ENCODE data around the gene PDZD2.

The PDZD2 gene

DNA sequence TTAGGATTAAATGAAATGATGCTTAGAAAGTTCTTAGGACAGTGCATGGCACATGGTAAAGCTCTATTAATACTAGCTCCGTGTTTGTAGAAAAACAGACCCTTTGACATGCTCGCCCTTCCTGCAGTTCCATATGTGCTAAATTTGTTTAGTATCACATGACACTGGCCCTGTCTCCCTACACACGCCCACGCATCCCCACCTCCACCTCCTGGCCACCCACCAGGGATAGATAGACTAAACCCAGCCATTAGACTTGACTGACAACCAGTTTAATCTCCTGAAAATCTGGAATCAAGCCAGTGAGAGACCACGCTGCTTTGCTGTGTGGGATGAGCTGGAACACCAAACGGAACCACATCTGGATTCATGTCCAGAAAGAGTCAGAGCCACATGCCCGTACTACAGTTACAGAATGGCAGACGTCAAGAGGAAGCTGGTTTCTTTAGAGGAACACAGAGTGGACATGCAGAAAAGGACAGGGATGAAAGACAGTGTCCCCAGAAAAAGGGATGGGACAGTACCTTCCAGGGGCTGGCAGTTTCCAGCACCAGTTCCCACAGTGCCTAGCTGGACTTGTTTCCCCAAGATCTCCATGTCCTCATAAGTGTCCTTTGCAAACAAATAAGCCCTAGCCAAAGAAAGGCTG, 186.1 kb downstream of the PDZD2 start:
- no peak for DNase-seq (ENCODE audit: low read depth in 2 of 2)

DNA sequence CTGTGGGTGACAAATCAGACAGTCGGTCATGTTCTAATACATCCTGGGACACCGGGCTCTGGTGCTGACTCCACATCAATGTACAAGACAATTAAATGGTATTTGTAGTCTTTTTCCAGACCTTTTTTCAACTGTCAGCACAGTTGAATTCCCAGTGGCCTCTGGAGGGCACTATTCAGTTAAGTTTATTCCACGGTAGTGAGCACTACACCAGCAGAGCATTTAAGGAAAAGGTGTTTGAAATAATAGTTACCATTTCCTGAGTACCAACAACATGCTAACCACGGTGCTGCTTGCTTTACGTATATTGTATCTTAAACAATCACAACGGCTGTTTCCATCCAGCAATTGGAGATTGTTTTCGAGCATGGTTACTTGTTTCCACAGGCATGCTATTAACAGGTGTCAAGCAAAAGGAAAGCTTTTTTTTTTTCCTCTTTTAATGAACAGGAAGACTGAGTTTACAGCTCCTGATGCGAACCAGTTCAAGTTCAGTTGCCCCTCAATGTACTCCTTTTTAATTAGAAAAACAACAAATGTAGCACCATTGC, 186.7 kb downstream of the PDZD2 start:
- DNase-seq (ENCODE audit: low read depth in 2 of 2): peak; percentile 3 to 5

DNA sequence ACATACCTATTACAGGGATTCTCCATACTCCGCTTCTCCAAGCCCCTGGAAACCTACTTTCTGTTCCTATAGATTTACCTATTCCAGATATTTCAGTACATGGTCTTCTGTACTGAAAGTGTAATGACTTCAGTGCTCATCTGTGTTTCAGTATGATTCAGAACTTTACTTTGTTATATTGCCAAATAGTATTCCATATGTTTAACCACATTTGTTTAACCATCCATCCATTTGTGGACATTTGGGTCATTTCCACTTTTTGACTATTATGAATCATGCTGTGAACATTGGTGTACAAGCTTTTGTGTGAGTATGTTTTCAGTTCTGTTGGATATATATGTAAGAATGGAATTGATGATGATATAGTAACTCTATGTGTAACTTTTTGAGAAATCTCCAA, 188.9 kb downstream of the PDZD2 start:
- no peak for DNase-seq (ENCODE audit: low read depth in 2 of 2)

DNA sequence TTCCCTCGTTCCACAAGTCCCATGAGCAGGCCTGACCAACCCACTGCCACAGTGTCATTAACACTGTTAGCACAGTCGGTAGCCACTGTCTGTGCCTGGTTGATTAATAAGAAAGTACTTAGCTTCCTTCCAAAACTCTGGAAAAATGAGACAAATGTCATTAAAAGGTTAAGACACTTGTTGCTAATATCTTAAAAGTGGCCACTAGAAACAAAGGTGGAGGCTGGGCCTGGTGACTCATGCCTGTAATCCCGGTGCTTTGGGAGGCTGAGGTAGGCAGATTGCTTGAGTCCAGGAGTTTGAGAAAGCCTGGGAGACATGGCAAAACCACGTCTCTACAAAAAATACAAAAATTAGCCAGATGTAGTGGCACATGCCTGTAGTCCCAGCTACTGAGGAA, 194.0 kb downstream of the PDZD2 start:
- DNase-seq (ENCODE audit: low read depth in 2 of 2): no peak

DNA sequence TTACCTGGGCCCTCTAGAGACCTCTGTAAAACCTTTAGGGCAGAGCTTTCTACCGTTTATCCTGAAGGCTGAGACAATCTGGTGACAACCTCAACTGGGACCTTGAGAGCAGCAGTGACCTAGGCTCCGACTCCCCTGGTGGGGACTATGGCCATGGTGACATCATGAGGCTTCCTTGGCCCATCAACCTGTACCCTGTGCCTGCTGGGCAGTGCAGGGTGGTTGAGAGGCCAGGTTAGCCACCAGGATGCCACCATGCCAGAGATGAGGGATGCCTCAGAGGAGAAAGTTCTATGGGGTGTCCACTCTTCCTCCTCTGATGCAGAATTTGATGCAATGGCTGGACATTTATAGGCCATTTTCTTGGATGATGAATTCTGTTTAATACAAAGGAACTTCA, 194.8 kb downstream of the PDZD2 start:
- no peak for DNase-seq (ENCODE audit: low read depth in 2 of 2)

DNA sequence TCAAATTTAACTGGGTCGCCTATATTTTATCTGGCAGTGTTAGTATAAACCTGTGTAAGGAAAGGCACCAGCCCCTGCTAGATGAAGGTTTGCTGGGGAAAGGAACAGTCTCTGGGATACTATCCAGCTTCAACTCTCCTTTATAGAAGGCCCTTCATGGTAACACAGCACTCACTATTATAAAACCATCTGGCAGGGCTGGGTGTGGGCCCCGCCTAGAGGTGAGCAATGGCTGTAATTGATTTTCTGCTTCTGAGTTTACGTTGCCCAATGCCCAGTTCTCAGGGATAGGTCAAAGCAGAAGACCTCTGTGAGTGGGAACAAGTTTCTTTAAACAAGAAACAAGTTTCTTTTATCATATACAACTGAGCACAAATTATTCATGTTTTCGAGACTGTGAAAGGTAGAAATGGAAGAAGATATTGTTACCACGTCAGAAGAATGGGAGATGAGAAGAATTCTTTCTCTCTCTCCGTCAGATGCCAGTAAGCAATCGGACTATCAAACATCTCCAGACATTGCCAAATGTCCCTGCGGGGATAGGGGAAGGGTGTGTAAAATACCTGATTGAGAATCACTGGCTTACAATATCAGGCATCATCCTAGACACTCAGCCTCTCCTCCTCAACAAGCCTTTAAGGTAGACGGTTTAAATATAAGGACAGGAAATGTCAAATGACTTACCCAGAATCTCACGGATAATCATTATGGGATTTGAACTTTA, 205.9 kb downstream of the PDZD2 start:
- DNase-seq (ENCODE audit: low read depth in 2 of 2): no peak

DNA sequence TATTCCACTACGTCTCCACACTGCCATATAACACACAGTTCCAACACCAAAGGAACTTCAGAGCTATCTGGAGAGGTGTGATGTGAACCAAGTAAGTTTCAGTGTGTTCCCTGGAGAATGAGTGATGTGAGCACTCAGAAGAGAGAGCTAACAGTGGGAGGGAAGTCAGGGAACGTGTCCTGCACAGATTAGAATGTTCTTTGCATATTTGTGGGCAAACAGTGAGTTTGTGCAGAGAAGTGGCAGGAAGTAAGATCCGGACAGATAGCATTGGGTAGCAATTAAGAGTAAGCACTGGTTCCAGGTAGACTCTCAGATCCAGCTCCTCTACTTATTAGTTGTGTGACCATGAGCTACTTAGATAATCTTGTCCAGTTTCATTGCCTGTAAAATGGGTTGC, 206.4 kb downstream of the PDZD2 start:
- no peak for DNase-seq (ENCODE audit: low read depth in 2 of 2)

DNA sequence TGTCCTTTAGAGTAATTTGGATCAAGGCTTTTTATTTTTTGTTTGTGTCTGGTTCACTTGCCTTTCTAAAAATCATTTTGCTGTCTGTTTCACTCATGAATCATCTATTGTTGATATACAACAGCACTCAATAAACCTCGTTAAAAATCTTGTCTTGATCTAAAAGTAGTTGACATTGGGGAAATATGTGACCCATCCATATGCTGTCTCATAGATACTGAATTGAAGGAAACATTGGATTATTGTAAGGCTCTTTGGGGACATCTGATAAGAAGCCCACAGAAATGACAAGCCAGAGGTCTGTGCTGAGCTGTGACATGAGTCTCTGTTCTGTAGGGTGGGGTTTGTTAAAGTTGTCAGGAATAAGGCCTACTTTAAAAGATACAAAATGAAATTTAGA, 208.0 kb downstream of the PDZD2 start:
- no peak for DNase-seq (ENCODE audit: low read depth in 2 of 2)

DNA sequence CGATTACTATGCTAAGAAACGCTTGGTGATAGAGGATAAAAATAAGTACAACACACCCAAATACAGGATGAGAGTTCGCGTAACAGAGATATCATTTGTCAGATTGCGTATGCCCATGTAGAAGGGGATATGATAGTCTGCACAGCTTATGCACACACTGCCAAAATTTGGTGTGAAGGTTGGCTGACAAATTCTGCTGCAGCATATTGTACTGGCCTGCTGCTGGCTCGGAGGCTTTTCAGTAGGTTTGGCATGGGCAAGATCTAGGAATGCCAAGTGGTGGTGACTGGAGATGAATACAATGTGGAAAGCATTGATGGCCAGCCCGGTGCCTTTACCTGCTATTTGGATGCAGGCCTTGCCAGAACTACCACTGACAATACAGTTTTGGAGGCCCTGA, 208.4 kb downstream of the PDZD2 start:
- no peak for DNase-seq (ENCODE audit: low read depth in 2 of 2)

DNA sequence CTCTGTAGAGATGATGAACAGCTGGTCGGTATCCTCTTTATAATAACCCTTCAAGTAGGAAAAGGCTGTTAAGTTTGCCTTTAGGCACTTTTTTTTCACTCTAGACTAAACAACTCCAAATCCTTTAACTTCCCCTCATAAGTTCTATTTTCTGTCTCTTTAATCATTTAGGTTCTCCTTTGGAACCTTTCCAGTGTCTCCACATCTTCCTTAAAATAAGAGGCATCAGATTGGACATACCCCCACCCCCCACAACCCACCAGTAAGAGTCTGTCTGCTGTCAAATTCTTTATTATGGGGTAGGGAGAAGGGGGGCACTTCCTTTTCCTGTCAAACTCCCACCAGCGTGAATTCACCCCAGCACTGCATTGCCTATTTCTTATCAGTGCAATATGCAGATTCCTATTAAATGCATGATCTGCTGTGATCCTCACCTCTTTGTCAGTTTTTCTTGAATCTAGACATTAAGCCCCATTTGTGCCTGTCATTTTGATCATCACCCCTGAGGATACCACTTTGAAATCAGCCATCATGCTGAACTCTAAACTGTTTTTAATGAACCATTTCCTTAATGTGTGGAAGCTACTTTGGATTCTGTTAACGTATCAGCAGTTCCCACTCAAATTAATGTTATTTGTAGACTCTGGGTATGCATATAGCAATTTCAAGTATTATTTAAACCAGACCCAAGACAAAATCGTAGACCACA, 212.2 kb downstream of the PDZD2 start:
- DNase-seq (ENCODE audit: low read depth in 2 of 2): no peak

DNA sequence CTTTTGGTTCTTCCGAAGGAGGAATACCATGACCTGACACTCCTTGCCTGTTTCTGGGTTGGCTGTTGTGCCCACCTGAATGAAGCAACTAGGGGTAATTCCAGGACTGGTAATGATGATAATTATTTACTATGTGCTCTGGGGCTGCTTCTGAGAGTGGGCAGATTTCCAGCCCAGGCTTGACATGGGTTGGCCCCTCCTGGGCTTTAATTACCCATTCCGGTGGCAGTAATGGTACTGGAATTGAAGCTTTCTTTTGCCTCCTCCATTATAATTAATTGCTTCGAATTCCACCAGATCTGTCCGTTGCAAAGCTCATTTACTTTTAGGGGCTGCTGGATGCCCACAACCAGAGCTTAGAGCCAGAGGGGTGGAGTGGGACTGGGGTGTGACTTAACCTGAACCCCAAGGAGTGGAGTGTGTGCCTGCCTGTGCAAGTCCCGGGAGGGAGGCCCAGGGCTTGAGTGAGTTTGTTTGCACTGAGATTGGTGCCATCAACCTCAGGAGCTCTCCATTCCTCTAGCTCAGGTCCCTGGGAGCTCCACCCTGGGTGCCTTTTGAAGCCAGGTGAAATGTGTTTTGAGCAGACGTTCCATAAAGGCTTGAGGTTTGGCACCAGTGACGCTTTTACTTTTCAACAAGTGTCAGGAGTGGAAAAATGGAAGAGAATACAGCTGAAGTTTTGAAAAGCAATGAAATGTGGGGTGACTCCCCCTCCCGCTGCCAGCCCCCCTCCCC, 214.6 kb downstream of the PDZD2 start:
- DNase-seq (ENCODE audit: low read depth in 2 of 2): no peak

DNA sequence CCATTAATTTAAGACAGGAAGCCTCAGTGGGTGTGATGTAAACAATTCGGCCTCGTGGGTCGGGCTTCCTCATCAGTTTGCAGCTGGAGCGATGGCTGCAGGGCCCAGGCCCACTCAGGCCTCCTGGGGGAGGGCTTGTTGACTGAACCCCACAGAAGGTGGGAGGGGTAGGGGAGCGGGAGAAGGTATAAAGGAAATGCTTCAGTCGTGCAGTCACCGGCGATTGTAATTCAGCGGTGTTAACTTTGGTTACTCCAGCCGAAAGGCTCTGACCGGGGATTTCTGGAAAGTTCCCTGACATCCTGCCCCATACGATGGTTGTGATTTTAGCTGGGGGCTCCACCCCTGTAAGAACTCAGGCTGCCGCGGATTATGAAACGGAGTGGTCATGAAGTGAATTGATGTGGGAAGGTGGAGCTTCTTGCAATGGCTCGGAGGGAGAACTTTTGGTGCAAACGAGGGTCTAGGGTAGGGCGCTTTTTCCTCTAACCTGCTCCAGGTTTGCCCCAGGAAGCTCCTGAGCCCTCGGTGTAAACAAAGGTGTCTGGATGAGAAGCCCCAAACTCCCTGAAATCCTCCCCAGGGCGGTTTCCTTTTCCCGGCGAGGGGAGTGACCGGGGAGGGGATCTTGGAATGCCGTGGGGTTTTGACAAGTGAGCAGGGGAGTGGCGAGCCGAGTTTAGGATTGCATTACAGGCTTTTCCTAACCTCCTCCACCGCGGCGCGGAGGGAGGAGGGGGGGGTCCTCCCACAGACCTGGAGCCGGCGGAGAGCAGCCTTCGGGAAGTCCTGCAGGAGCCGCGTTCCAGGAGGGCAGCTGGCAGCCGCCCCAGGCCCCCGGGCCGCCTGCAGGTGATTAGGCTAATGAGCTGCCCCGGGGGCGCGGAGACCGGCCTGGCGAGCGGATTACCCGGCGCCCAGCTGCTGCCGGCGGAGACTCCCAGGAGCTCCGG, 215.5 kb downstream of the PDZD2 start:
- no peak for DNase-seq (ENCODE audit: low read depth in 2 of 2)

DNA sequence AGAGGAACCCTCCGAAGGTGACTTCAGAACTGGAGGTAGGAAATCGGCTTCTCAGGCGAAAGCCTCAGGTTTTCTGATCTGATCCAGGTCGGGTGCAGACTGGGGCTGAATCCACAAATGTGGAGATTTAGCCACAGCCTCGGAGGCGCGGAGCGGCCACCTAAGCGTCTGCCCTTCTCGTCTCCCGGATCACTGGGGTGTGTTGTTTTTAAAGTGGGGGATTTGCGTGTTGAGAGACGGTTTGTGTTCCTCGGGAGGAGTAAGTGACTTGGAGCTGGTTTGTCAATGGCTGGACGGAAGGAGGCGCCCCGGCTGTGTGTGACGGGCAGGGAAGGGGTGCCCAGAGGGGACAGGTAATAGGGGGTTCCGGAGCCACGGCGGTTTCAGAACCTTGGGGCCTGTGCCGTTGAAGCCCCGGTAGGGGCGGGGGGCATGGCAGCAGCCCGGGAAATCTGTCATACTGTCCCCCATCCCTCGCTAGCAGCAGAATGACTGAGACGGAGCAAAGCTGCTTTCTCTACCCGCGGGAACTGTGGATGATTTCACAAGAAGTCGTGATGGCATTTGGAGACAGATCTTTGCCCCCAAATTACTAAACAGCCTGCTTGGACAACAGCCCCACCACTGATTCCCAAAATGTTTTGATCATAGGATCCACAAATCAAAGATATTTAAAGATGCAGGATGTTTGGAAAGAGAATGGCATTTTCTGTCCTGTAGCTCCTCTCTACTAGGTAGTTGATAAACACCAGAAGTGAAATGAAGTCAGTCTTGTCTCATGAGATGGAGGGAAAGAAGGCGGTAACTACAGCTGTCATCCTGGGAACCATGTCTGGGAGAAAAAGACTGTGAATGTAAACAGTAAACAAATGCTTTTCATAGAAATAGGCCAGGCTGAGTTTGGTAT, 216.5 kb downstream of the PDZD2 start:
- no peak for DNase-seq (ENCODE audit: low read depth in 2 of 2)

DNA sequence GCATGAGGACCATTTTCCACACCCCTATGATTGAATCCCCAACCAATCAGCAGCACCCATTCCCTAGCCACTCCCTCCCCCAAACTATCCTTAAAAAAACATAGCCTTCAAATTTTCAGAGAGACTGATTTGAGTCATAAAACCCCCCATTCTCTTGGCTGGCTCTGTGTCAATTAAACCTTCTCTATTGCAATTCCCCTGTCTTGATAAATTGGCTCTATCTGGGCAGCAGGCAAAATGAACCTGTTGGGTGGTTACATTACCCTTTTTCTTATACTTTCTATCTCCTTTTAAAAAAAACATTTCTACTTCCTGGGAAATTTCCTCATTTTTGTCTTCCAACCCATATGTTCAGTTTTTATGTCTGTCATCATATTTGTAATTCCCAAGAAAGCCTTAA, 220.2 kb downstream of the PDZD2 start:
- no peak for DNase-seq (ENCODE audit: low read depth in 2 of 2)

DNA sequence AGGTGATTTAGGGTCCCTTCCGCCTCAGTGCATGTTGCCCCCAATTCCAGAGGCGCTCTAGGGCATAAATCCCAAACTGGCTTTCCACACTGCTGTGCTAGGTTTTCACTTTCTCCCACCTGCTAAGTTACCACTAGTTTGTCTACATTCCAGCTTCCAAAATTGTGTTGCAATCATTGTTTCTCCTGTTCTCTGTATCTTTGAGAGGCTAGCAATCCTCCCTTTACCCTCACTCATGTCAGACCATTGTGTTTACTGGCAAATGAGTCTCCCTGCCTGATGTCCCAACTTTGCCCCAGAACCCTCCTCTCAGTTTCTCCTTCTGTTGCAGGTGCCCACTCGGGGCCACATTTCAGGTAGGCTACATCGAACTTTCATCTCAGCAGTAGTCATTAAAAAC, 221.3 kb downstream of the PDZD2 start:
- DNase-seq (ENCODE audit: low read depth in 2 of 2): no peak

DNA sequence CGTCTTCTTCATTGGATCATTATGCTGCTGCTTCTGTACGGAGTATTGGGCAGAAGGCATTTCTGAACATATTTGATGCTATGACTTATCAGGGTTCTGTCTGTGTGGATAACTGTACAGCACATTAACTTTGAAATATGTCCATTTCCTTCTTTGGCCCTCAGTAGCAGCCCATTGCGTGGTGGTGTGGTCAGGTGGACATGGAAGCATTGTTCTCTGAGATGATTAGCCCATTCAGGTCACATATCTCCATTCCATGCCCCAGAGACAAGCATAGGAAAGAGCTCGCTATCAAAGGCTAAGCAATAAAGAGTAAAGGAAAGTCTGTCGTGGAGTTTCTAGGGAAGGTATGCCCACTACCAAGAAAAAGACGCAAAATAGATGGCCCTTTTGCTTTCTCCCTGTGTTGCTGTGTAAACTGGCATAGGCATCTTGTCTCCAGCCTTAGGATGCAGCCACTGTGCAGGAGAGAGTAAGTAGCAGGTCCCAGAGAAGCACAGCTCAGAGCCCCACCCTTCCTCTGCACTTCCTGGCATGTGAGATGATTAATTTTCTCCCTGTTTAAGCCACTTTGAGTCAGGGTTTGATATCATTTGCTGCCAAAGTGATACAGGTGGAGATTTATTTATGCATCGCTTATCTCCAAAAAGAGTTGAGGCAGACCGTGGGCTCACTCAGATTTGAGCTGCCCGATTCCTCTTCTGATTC, 221.9 kb downstream of the PDZD2 start:
- no peak for DNase-seq (ENCODE audit: low read depth in 2 of 2)

DNA sequence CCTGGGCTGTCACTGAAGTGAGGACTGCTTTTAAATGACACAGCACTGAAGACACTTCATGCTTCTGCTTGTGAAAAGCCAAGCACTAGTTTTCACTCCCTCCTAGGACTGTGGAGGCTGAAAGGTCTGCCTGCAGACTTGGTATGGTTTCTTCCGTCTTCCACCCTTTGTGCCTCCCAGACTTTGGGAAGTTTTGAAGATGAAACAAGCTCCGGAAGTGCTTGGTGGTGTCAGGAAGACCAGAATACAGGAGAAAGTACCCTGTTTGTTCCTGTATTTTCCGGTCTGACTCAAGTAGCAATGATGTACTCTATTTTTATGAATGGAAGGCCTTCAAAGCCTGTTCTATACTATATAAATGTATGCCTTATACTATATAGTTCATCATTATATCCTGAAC, 222.7 kb downstream of the PDZD2 start:
- no peak for DNase-seq (ENCODE audit: low read depth in 2 of 2)

DNA sequence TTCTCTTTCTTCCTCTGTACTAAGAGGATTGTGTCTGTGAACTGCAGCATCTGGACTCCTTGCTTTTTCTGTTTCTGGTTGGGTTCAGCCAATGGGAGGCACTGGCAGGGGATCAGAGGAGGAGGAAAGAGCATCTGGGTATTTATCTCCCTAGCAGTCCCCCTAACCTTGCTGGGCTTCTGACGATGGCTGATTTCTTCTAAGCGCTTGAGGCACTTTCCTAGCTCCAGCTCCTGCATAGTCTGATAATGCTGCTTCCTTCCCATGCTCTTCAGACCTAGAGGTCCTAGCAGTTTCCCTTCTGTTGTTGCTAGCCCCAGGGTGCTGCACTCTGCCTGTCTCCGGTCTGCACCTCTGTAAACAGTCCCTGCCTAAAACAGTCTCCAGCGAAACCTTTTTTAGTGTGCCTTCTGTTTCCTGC, 225.1 kb downstream of the PDZD2 start:
- DNase-seq (ENCODE audit: low read depth in 2 of 2): no peak

DNA sequence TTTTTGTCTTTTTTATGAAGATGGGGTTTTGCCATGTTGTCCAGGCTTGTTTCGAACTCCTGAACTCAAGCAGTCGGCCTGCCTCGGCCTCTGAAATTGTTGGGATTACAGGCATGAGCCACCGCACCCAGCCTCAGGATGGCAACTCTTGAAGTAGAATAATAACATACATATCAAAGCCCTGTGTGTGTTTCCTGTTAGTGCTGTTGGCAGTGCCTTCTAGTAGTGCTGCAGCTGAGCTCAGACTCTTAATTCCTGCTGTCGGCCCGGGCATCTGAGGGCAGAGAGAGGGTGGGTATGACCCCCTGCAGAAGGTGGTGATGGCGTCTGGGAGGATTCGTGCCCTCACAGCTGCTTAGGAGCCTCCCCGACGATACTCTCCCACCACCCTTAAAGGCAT, 227.2 kb downstream of the PDZD2 start:
- no peak for DNase-seq (ENCODE audit: low read depth in 2 of 2)

Measured in stimulated activated CD4-positive, alpha-beta T cell treated with anti-CD3 and anti-CD28 coated beads, Interleukin-1b, Interleukin-23, amount 100 ng/mL, for 1 hour (primary cell).